ENCODE measurements around the gene SPN. TPM values are rescaled to one million over a fixed set of nuclear protein-coding genes. Genes with fewer than 3 reads are reported as not detected.

Gene SPN
- total and polyA plus RNA-seq, 2 donors (not counting 3 experiments of a cell fraction or from before 2014, with no cell fraction given): not detected

DNA sequence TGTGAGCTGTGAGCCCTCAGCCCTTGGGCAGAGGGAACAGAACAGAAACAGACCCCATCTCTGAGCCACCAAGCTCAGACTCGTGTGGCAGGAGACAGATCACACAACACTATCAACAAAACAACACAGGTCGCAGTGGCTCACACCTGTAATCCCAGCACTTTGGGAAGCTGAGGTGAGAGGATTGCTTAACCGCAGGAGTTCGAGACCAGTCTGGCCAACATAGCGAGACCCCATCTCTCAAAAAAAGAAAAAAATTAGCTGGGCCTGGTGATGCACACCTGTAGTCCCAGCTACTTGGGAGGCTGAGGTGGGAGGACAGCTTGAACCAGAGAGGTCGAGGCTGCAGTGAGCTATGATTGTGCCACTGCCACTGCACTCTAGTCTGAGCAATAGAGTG lies 10.5 kb downstream of the SPN start:
- H2AFZ ChIP-seq (ENCODE audit: low read depth, low read length): no peak overlapping the region
- no TSS peak for BruUV-seq (replicated peaks)
- no peak overlapping the region for H3K9ac ChIP-seq (replicated peaks; ENCODE audit: extremely low read depth, insufficient read depth, low read length)
- intact Hi-C loops (cut with micrococcal nuclease) (no loop called here), dilution Hi-C loops (cut with MboI; ENCODE audit: extremely low pct_ligation_motif_present, low sequenced_read_pairs) (no loop called here)
- POLR2A ChIA-PET: interaction anchor here (0.5 kb wide), 1 partner anchor 39 kb away, joined by 3 read pairs; no protein-coding TSS in a partner anchor
- H3K9me1 ChIP-seq (replicated peaks; ENCODE audit: control insufficient read depth, extremely low read depth, insufficient read depth, low read length): no peaks in the 10 kb centered on the region
- H3K4me3 ChIP-seq (replicated peaks in 1 of 3; ENCODE audit: insufficient read depth in 1 of 3, low read depth in 1 of 3, low read length in 3 of 3): no peak overlapping the region
- no peak for DNase-seq (ENCODE audit: low read depth, low spot score)
- no peak overlapping the region for H3K27ac ChIP-seq (ENCODE audit: insufficient read depth, low read depth, low read length)
- no peak for TF ChIP-seq JUN (IDR thresholded peaks at IDR 0.05; ENCODE audit: borderline replicate concordance, insufficient read depth, insufficient read length, low read depth)
- TF ChIP-seq, protein P1, sequence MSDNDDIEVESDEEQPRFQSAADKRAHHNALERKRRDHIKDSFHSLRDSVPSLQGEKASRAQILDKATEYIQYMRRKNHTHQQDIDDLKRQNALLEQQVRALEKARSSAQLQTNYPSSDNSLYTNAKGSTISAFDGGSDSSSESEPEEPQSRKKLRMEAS (IDR thresholded peaks at IDR 0.05; ENCODE audit: insufficient read depth, insufficient read length): no peak
- TF ChIP-seq FOS (IDR thresholded peaks at IDR 0.05; ENCODE audit: borderline replicate concordance, insufficient read depth, low read length): no peak
- no peak for TF ChIP-seq POLR2AphosphoS5 (IDR thresholded peaks at IDR 0.05; ENCODE audit: insufficient read depth, low read depth, low read length)
- TF ChIP-seq EZH2 (IDR thresholded peaks at IDR 0.05; ENCODE audit: borderline replicate concordance, low read depth, low read length, severe bottlenecking): no peak
- no peak for TF ChIP-seq GATA2 (IDR thresholded peaks at IDR 0.05; ENCODE audit: insufficient read depth, insufficient read length, low read depth, low read length)
- no peak for TF ChIP-seq MYC (IDR thresholded peaks at IDR 0.05; ENCODE audit: low read depth, low read length)
- TF ChIP-seq, protein P2, sequence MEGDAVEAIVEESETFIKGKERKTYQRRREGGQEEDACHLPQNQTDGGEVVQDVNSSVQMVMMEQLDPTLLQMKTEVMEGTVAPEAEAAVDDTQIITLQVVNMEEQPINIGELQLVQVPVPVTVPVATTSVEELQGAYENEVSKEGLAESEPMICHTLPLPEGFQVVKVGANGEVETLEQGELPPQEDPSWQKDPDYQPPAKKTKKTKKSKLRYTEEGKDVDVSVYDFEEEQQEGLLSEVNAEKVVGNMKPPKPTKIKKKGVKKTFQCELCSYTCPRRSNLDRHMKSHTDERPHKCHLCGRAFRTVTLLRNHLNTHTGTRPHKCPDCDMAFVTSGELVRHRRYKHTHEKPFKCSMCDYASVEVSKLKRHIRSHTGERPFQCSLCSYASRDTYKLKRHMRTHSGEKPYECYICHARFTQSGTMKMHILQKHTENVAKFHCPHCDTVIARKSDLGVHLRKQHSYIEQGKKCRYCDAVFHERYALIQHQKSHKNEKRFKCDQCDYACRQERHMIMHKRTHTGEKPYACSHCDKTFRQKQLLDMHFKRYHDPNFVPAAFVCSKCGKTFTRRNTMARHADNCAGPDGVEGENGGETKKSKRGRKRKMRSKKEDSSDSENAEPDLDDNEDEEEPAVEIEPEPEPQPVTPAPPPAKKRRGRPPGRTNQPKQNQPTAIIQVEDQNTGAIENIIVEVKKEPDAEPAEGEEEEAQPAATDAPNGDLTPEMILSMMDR (IDR thresholded peaks at IDR 0.05; ENCODE audit: extremely low read depth in 1 of 2, insufficient read depth in 1 of 2, low read depth in 1 of 2, low read length in 2 of 2): no peak
- TF ChIP-seq POLR2A (IDR thresholded peaks at IDR 0.05; ENCODE audit: low read depth, low read length): no peak
- no peaks in the 10 kb centered on the region for H3K79me2 ChIP-seq (ENCODE audit: control insufficient read depth, insufficient read depth, low read length)
- no peaks in the 10 kb centered on the region for H4K20me1 ChIP-seq (replicated peaks; ENCODE audit: control insufficient read depth, extremely low read depth, insufficient read depth, low read length)
- H3K36me3 ChIP-seq (ENCODE audit: control insufficient read depth in 2 of 2, extremely low read depth in 1 of 2, insufficient read depth in 2 of 2, low read length in 2 of 2): no peaks in the 10 kb centered on the region
- H3K9me3 ChIP-seq (replicated peaks; ENCODE audit: control insufficient read depth, insufficient read depth, low read length): no peaks in the 10 kb centered on the region
- H3K4me1 ChIP-seq (ENCODE audit: control insufficient read depth, extremely low read depth, insufficient read depth, low read length): no peaks in the 10 kb centered on the region
- FAIRE-seq: no peak
- no peaks in the 10 kb centered on the region for H3K27me3 ChIP-seq (ENCODE audit: control insufficient read depth in 2 of 2, insufficient read depth in 2 of 2, low read length in 2 of 2)
- H3K4me2 ChIP-seq (ENCODE audit: insufficient read depth, low read length): no peak overlapping the region
- CTCF ChIA-PET: interaction anchor here (2.5 to 3.5 kb wide), 2 partner anchors 18 to 27 kb away, joined by 10 to 11 read pairs; no protein-coding TSS in a partner anchor
